HepG2 (cell line): ENCODE results near the gene PPP2R5E. TPM values are rescaled to one million over a fixed set of nuclear protein-coding genes. Genes with fewer than 3 reads are reported as not detected.

Experiments
- ATAC-seq: fragments of 200-7000 bp; cut with Tn5 transposase; 3 replicates; pipeline ENCODE4 v1.9.1; 2020; ENCODE audit warnings: mild to moderate bottlenecking, moderate library complexity
- BruUV-seq: library from RNA; stranded (reverse); fragments of 400-500 nt; replicated peaks from 2 replicates; lab custom pipeline; 2021; lab: Mats Ljungman, UMichigan
- CTCF ChIA-PET: fragments of 300-600 bp; formaldehyde crosslinking; extraction: SDS; loops from one replicate; lab custom pipeline; 2021; ENCODE audit warnings: low total read pairs, inconsistent platforms, low intra/inter-chr PET ratio; lab: Yijun Ruan, JAX
- POLR2A ChIA-PET: fragments of 350-600 bp; sonication (Branson Sonifier 250); formaldehyde crosslinking; loops from one replicate; lab custom pipeline; 2020; ENCODE audit warnings: antibody characterized with exemption, inconsistent platforms; lab: Yijun Ruan, JAX
- DNase-seq: peaks from one replicate; pipeline ENCODE4 v3.0.0-alpha.2; 2015; ENCODE audit warnings: low spot score
- FAIRE-seq: peaks from 3 replicates; lab custom pipeline; 2011; peaks lifted over from hg19 to GRCh38; lab: Jason Lieb, UNC
- H2AFZ ChIP-seq: one replicate; pipeline ENCODE4 v1.6.1; 2011; ENCODE audit warnings: low read length, inconsistent platforms
- H3K27ac ChIP-seq: fragments of 300-600 bp; 3 replicates; pipeline ENCODE4 v1.8.0; 2011; ENCODE audit warnings: mixed run types, mild to moderate bottlenecking, mixed read lengths, low read length, inconsistent platforms; ENCODE audit not compliant: insufficient read depth; ENCODE audit errors: extremely low read length
- H3K27me3 ChIP-seq, 2 experiments: fragments of 200-600 bp in 1 of 2; 2 replicates in 1 of 2; 3 replicates in 1 of 2; pipeline versions ENCODE4 v1.6.0 to v1.8.0; 2011; ENCODE audit warnings: low read length in 2 of 2, mild to moderate bottlenecking in 2 of 2, moderate library complexity in 2 of 2, inconsistent platforms in 1 of 2; ENCODE audit not compliant: insufficient read depth in 2 of 2, control insufficient read depth in 1 of 2
- H3K36me3 ChIP-seq, 2 experiments: fragments of 200-600 bp in 1 of 2; replicated peaks in 1 of 2; 2 replicates in 1 of 2; 3 replicates in 1 of 2; pipeline versions ENCODE4 v1.5.1 to v1.8.0; 2011; ENCODE audit warnings: low read length in 2 of 2, inconsistent platforms in 1 of 2; ENCODE audit not compliant: insufficient read depth in 2 of 2, control insufficient read depth in 1 of 2
- H3K4me1 ChIP-seq: 2 replicates; pipeline ENCODE4 v1.5.1; 2012; ENCODE audit warnings: low read length, inconsistent platforms; ENCODE audit not compliant: insufficient read depth
- H3K4me2 ChIP-seq: 2 replicates; pipeline ENCODE4 v1.6.0; 2011; ENCODE audit warnings: low read depth, low read length, inconsistent platforms
- H3K4me3 ChIP-seq, 3 experiments: fragments of 200-600 bp in 1 of 3; sonication (generic), shearing (Covaris generic) in 1 of 3; replicated peaks in 1 of 3; 2 replicates each; pipeline ENCODE4 v1.5.1; 2011 to 2016; ENCODE audit warnings: low read length in 3 of 3, inconsistent platforms in 2 of 3, low read depth in 2 of 3, mild to moderate bottlenecking in 2 of 3, control low read depth in 1 of 3, mixed read lengths in 1 of 3; ENCODE audit not compliant: insufficient read depth in 1 of 3
- H3K79me2 ChIP-seq: one replicate; pipeline ENCODE4 v1.6.1; 2011; ENCODE audit warnings: low read length, inconsistent platforms; ENCODE audit not compliant: insufficient read depth
- H3K9ac ChIP-seq: 2 replicates; pipeline ENCODE4 v1.6.0; 2011; ENCODE audit warnings: mild to moderate bottlenecking, low read depth, low read length, inconsistent platforms; ENCODE audit not compliant: insufficient read depth
- H3K9me3 ChIP-seq: 2 replicates; pipeline ENCODE4 v1.5.1; 2012; ENCODE audit warnings: mild to moderate bottlenecking, low read length
- H4K20me1 ChIP-seq: 2 replicates; pipeline ENCODE4 v1.6.0; 2011; ENCODE audit warnings: inconsistent platforms, mild to moderate bottlenecking, low read length, moderate library complexity; ENCODE audit not compliant: insufficient read depth
- ARHGAP35 ChIP-seq: sonication (generic); formaldehyde crosslinking; IDR thresholded peaks from 2 replicates; pipeline ENCODE4 v1.9.0; 2022; ENCODE audit warnings: mild to moderate bottlenecking, inconsistent platforms, moderate library complexity, missing genetic modification reagents, borderline replicate concordance
- FOSL1 ChIP-seq: sonication (generic); formaldehyde crosslinking; IDR thresholded peaks from 2 replicates; pipeline ENCODE4 v1.9.0; 2021; ENCODE audit warnings: missing genetic modification reagents, borderline replicate concordance
- MAFG ChIP-seq: sonication (generic); formaldehyde crosslinking; IDR thresholded peaks from 2 replicates; pipeline ENCODE4 v1.5.1; 2020; ENCODE audit warnings: mild to moderate bottlenecking, missing genetic modification reagents
- NPAS2 ChIP-seq: sonication (generic); formaldehyde crosslinking; IDR thresholded peaks from 2 replicates; pipeline ENCODE4 v1.8.0; 2022; ENCODE audit warnings: mild to moderate bottlenecking, missing genetic modification reagents, borderline replicate concordance
- NRL ChIP-seq: sonication (generic); formaldehyde crosslinking; IDR thresholded peaks from 2 replicates; pipeline ENCODE4 v1.5.0; 2020; ENCODE audit warnings: missing genetic modification reagents, mild to moderate bottlenecking, moderate library complexity, borderline replicate concordance
- RXRB ChIP-seq: IDR thresholded peaks from 2 replicates; pipeline ENCODE4 v1.6.1; 2016; ENCODE audit warnings: borderline replicate concordance, missing genetic modification reagents, missing compliant biosample characterization
- TAF15 ChIP-seq: fragments of 200-400 bp; formaldehyde crosslinking; IDR thresholded peaks from one replicate; pipeline ENCODE4 v1.6.1; 2018; ENCODE audit warnings: mild to moderate bottlenecking, low read depth, low read length; ENCODE audit not compliant: poor library complexity, severe bottlenecking
- ZBTB1 ChIP-seq: sonication (generic); formaldehyde crosslinking; IDR thresholded peaks from 2 replicates; pipeline ENCODE4 v1.4.0; 2020; ENCODE audit warnings: missing genetic modification reagents, borderline replicate concordance
- ZFP62 ChIP-seq: sonication (generic); formaldehyde crosslinking; IDR thresholded peaks from 2 replicates; pipeline ENCODE4 v1.4.0; 2020; ENCODE audit warnings: missing genetic modification reagents
- ZNF124 ChIP-seq: sonication (generic); formaldehyde crosslinking; IDR thresholded peaks from 2 replicates; pipeline ENCODE4 v1.4.0; 2020; ENCODE audit warnings: missing genetic modification reagents
- ZNF772 ChIP-seq: sonication (generic); formaldehyde crosslinking; IDR thresholded peaks from 2 replicates; pipeline ENCODE4 v1.5.0; 2020; ENCODE audit warnings: mild to moderate bottlenecking, missing genetic modification reagents
- ZNF792 ChIP-seq: IDR thresholded peaks from 2 replicates; pipeline ENCODE4 v1.6.1; 2016
- WGBS: methylation state at CpG from one replicate; pipeline ENCODE4 v1.1.6; 2017; ENCODE audit warnings: low lambda C conversion rate; 5-methylcytosine and 5-hydroxymethylcytosine counted together
- in situ Hi-C: cut with HindIII; loops from 2 replicates; pipeline ENCODE4 v1.10.0; 2017; ENCODE audit warnings: low pct_unique_long_range_greater_than_20kb; ENCODE audit not compliant: extremely low pct_ligation_motif_present
- intact Hi-C: fragments of 100-400 bp; cut with micrococcal nuclease; formaldehyde crosslinking; loops from one replicate; pipeline ENCODE4 v1.10.0; 2022; ENCODE audit not compliant: unreplicated experiment
- polyA plus RNA-seq, 8 experiments: library from polyadenylated mRNA; depleted of rRNA in 3 of 8; stranded (reverse) in 7 of 8; unstranded in 1 of 8; fragments of >200 nt; fragmentation: Illumina TruSeq in 4 of 8; extraction: Trizol in 4 of 8; gene quantifications; 2 replicates each; pipeline versions ENCODE4 v1.2.1 to v1.2.3, GENCODE V29; 2011 to 2016; ENCODE audit warnings: low read depth in 4 of 8, missing spikeins in 1 of 8, mixed read lengths in 1 of 8; ENCODE audit not compliant: insufficient read depth in 1 of 8
- total RNA-seq, 5 experiments: library from RNA; depleted of rRNA; stranded (reverse); fragments of >200 nt; fragmentation: Illumina TruSeq; extraction: Trizol; gene quantifications; 2 replicates each; pipeline ENCODE4 v1.2.3, GENCODE V29; 2016; ENCODE audit warnings: low read depth in 1 of 5
- TF ChIP-seq, protein P1 (sequence below): fragments of 450-650 bp; IDR thresholded peaks from 2 replicates; pipeline ENCODE4 v1.6.1; 2017
- TF ChIP-seq, protein P2 (sequence below): sonication (generic); formaldehyde crosslinking; IDR thresholded peaks from 2 replicates; pipeline ENCODE4 v1.4.0; 2020; ENCODE audit warnings: missing genetic modification reagents, mild to moderate bottlenecking, borderline replicate concordance
- TF ChIP-seq, protein P3 (sequence below): sonication (generic); formaldehyde crosslinking; IDR thresholded peaks from 2 replicates; pipeline ENCODE4 v1.8.0; 2022; ENCODE audit warnings: mild to moderate bottlenecking, missing genetic modification reagents

Gene PPP2R5E
- total and polyA plus RNA-seq, 2 of the 13 experiments (the other 11 are each of a cell fraction or from before 2014, with no cell fraction given): 8.9 to 11.0 TPM

DNA sequence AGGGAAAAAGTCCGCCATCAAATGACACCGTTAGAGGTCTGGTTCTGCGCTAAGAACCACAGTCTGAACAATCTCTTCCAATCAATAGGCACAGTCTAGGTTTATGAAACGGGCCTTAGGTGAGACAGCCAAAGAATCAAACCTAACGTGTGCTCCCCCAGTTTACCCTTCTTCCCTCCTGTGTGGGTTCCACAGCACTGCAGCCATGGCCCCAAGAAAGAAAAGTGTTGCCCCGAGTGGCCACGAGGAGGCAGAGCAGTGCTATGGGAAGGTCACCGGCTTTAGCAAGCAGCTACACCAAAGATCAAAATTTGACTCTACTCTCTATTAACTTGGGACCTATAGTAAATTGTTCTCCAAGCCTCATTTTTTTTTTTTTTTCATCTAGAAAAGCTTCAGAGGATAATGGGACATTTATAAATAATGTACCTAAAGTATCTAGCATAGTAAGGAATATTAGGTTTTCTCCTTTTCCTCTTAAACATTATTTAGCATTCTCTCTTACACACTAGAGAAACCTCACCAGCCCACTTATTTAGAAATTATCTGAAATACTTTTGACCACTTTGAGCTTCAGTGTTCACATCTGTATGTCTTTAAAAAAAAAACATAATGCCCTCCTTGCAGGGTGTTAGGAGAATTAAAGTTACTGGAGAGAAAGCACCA, 154.3 kb downstream of the PPP2R5E start (continued):
- TF ChIP-seq ZNF772: no peak
- TF ChIP-seq NPAS2: no peak
- TF ChIP-seq, protein P1, sequence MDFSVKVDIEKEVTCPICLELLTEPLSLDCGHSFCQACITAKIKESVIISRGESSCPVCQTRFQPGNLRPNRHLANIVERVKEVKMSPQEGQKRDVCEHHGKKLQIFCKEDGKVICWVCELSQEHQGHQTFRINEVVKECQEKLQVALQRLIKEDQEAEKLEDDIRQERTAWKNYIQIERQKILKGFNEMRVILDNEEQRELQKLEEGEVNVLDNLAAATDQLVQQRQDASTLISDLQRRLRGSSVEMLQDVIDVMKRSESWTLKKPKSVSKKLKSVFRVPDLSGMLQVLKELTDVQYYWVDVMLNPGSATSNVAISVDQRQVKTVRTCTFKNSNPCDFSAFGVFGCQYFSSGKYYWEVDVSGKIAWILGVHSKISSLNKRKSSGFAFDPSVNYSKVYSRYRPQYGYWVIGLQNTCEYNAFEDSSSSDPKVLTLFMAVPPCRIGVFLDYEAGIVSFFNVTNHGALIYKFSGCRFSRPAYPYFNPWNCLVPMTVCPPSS: no peak
- no peak for TF ChIP-seq TAF15
- no peak for TF ChIP-seq NRL (CRISPR knock-in tag)

DNA sequence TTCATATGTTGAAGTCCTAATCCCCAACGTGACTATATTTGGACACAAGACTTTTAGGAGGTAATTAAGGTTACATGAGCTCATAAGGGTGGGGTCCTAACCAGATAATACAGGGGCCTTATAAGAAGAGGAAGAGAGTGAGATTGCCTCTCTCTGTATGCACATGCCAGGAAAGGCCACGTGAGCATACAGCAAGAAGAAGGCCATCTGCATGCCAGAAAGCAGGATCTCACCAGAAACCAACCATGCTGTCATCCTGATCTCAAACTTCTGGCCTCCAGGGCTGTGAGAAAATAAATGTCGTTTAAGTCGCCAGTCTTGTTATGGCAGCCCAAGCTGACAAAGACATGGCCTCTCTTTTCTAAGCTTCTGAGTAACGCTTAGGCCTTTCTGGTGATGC, 155.5 kb downstream of the PPP2R5E start:
- Histone ChIP-seq H3K4me1 (no peaks in the 10 kb centered on the region), H3K27me3 (no peaks in the 10 kb centered on the region), H3K79me2 (no peaks in the 10 kb centered on the region), H3K4me3 (no peak overlapping the region), H3K9ac (no peak overlapping the region), H3K4me2 (no peak overlapping the region), H4K20me1 (no peaks in the 10 kb centered on the region), H2AFZ (no peak overlapping the region), H3K9me3 (no peaks in the 10 kb centered on the region), H3K36me3 (peaks cover 11 to 42% of the 10 kb centered on the region in 2 experiments), H3K27ac (no peak overlapping the region)
- CTCF ChIA-PET: interaction anchor here (1.6 kb wide), 1 partner anchor 245 kb away, joined by 5 read pairs; no protein-coding TSS in a partner anchor
- 96% methylated on average over 5 of the region's 5 CpGs for WGBS
- POLR2A ChIA-PET: no interaction called here
- TF ChIP-seq ARHGAP35 (CRISPR knock-in tag): no peak
- TF ChIP-seq FOSL1 (CRISPR knock-in tag): no peak
- no peak for TF ChIP-seq ZFP62 (CRISPR knock-in tag)
- TF ChIP-seq ZNF124 (CRISPR knock-in tag): no peak
- TF ChIP-seq ZBTB1: no peak
- TF ChIP-seq, protein P2, sequence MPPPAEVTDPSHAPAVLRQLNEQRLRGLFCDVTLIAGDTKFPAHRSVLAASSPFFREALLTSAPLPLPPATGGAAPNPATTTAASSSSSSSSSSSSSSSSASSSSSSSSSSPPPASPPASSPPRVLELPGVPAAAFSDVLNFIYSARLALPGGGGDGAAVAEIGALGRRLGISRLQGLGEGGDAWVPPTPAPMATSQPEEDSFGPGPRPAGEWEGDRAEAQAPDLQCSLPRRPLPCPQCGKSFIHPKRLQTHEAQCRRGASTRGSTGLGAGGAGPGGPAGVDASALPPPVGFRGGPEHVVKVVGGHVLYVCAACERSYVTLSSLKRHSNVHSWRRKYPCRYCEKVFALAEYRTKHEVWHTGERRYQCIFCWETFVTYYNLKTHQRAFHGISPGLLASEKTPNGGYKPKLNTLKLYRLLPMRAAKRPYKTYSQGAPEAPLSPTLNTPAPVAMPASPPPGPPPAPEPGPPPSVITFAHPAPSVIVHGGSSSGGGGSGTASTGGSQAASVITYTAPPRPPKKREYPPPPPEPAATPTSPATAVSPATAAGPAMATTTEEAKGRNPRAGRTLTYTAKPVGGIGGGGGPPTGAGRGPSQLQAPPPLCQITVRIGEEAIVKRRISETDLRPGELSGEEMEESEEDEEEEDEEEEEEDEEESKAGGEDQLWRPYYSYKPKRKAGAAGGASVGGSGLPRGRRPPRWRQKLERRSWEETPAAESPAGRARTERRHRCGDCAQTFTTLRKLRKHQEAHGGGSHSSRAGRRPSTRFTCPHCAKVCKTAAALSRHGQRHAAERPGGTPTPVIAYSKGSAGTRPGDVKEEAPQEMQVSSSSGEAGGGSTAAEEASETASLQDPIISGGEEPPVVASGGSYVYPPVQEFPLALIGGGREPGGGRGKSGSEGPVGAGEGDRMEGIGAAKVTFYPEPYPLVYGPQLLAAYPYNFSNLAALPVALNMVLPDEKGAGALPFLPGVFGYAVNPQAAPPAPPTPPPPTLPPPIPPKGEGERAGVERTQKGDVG (CRISPR knock-in tag): no peak
- no peak for TF ChIP-seq RXRB (CRISPR knock-in tag)
- no peak for TF ChIP-seq MAFG
- TF ChIP-seq ZNF792 (CRISPR knock-in tag): no peak
- TF ChIP-seq, protein P3, sequence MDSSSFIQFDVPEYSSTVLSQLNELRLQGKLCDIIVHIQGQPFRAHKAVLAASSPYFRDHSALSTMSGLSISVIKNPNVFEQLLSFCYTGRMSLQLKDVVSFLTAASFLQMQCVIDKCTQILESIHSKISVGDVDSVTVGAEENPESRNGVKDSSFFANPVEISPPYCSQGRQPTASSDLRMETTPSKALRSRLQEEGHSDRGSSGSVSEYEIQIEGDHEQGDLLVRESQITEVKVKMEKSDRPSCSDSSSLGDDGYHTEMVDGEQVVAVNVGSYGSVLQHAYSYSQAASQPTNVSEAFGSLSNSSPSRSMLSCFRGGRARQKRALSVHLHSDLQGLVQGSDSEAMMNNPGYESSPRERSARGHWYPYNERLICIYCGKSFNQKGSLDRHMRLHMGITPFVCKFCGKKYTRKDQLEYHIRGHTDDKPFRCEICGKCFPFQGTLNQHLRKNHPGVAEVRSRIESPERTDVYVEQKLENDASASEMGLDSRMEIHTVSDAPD (CRISPR knock-in tag): no peak
- in situ Hi-C loops (loop anchor here (25.0 kb wide), 1 partner anchor 375 kb away; no protein-coding TSS in a partner anchor), intact Hi-C loops (loop anchor here (1.0 to 5.0 kb wide), 4 partner anchors 156 to 383 kb away; partner anchors contain the start of genes PPP2R5E and SGPP1)
- BruUV-seq: no TSS peak
- DNase-seq (no peak), ATAC-seq (no peak), FAIRE-seq (no peak)
